Activated CD8-positive, alpha-beta T cell treated with anti-CD3 and anti-CD28 coated beads for 36 hours (primary cell): ENCODE data around the gene DSC1. TPM values are rescaled to one million over a fixed set of nuclear protein-coding genes. Genes with fewer than 3 reads are reported as not detected.

ENCODE experiments used
- ATAC-seq: fragments of 200-7000 bp; cut with Tn5 transposase; one replicate; pipeline ENCODE4 v1.10.0; 2021; ENCODE audit warnings: mild to moderate bottlenecking, moderate library complexity
- CTCF ChIA-PET: fragments of 350-600 bp; sonication (Branson Sonifier 250); formaldehyde crosslinking; loops from one replicate; lab custom pipeline; 2021; ENCODE audit warnings: antibody characterized with exemption; lab: Charles Lee
- POLR2A ChIA-PET: fragments of 350-600 bp; sonication (Branson Sonifier 250); formaldehyde crosslinking; loops from one replicate; lab custom pipeline; 2021; ENCODE audit warnings: antibody characterized with exemption; lab: Charles Lee
- DNase-seq: peaks from one replicate; pipeline ENCODE4 v3.0.0-alpha.2; 2020
- H3K27ac Mint-ChIP-seq: one replicate; pipeline ENCODE4 v1.8.0; 2021; ENCODE audit warnings: mild to moderate bottlenecking, mixed read lengths
- H3K27me3 Mint-ChIP-seq: one replicate; pipeline ENCODE4 v1.8.0; 2021; ENCODE audit warnings: mixed read lengths
- H3K36me3 Mint-ChIP-seq: one replicate; pipeline ENCODE4 v1.8.0; 2021; ENCODE audit warnings: low read depth, mixed read lengths
- H3K4me1 Mint-ChIP-seq: one replicate; pipeline ENCODE4 v1.8.0; 2021; ENCODE audit warnings: low read depth, mixed read lengths
- H3K4me3 Mint-ChIP-seq: one replicate; pipeline ENCODE4 v1.8.0; 2021; ENCODE audit warnings: mild to moderate bottlenecking, moderate library complexity, mixed read lengths
- H3K9me3 Mint-ChIP-seq: one replicate; pipeline ENCODE4 v1.8.0; 2021; ENCODE audit warnings: mixed read lengths
- intact Hi-C: fragments of 100-400 bp; cut with micrococcal nuclease; formaldehyde crosslinking; loops from one replicate; pipeline ENCODE4 v1.10.0; 2022
- total RNA-seq, 2 experiments: library from RNA; stranded (reverse); gene quantifications; one replicate each; pipeline ENCODE4 v1.2.3, GENCODE V29; 2021
- TF ChIP-seq, protein P1 (sequence below): fragments of 200-600 bp; IDR thresholded peaks from one replicate; pipeline ENCODE4 v1.8.0; 2022; ENCODE audit warnings: antibody characterized with exemption, mild to moderate bottlenecking

DSC1 gene
- total RNA-seq, 2 experiments from 2014 or later: 0.16 to 0.23 TPM

DNA sequence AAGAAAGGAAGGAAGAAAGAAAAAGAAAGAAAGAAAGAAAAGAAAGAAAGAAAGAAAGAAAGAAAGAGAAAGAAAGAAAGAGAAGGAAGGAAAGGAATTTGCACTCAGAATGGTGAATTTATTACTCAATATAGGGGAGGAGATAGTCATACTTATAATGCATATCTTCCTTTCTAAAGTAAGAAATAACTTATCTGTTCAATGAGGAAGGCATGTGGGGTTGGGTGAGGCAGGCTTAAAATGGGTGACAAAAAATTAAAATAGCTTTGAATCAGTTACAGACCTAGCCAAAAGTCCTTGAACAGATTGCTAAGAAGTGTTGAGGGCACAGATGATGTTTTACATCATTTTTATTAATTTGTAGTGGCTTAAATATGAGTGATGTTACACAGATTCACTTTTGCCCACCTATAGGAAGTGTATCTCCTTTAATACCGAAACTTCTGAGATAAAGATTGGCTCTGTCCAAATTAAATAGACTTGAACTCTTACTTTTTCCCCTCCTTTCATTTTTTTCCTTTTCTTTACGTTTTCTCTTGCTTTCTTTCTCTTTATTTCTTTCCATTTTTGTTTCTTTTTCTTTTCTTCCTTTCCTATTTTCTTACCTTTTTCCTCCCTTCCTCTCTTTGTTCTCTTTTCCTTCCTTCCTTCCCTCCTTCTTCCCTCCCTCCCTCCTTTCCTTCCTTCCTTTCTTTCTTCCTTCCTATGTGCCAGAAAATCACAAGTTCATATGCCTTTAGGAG, 45.6 kb downstream of the DSC1 start:
- CTCF ChIA-PET: interaction anchor here (1.1 kb wide), 1 partner anchor 13 kb away, joined by 3 read pairs; no protein-coding TSS in a partner anchor
- no peaks in the 10 kb centered on the region for H3K27me3 Mint-ChIP-seq
- TF ChIP-seq, protein P1, sequence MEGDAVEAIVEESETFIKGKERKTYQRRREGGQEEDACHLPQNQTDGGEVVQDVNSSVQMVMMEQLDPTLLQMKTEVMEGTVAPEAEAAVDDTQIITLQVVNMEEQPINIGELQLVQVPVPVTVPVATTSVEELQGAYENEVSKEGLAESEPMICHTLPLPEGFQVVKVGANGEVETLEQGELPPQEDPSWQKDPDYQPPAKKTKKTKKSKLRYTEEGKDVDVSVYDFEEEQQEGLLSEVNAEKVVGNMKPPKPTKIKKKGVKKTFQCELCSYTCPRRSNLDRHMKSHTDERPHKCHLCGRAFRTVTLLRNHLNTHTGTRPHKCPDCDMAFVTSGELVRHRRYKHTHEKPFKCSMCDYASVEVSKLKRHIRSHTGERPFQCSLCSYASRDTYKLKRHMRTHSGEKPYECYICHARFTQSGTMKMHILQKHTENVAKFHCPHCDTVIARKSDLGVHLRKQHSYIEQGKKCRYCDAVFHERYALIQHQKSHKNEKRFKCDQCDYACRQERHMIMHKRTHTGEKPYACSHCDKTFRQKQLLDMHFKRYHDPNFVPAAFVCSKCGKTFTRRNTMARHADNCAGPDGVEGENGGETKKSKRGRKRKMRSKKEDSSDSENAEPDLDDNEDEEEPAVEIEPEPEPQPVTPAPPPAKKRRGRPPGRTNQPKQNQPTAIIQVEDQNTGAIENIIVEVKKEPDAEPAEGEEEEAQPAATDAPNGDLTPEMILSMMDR: no peak
- ATAC-seq: no peak
- H3K9me3 Mint-ChIP-seq: peaks cover 3% of the 10 kb centered on the region
- POLR2A ChIA-PET: no interaction called here
- no peak overlapping the region for H3K4me3 Mint-ChIP-seq
- no peaks in the 10 kb centered on the region for H3K4me1 Mint-ChIP-seq
- no peak for DNase-seq
- no peaks in the 10 kb centered on the region for H3K36me3 Mint-ChIP-seq
- no peak overlapping the region for H3K27ac Mint-ChIP-seq
- intact Hi-C loops: no loop called here

DNA sequence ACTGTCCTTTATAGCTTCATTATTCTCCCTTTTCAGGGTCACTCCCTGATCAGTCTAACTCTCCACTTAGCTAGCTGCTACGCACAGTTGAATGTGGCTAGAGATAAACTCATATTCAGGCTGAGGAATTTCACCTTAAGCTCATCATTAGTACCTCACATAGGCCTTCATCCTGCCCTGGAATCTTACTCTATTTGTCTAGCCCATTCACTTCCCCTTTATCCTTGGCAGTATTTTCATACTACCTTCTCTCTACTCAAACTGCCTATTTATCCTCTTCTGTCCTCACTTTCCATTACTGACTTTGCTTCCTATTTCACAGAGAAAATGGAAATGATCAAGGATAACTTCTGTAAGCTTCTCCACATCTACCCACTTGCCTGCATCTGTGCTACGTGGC, 49.9 kb downstream of the DSC1 start:
- peaks cover 3% of the 10 kb centered on the region for H3K9me3 Mint-ChIP-seq
- H3K4me3 Mint-ChIP-seq: no peak overlapping the region
- no peaks in the 10 kb centered on the region for H3K36me3 Mint-ChIP-seq
- ChIA-PET POLR2A (interaction anchor here (0.7 kb wide), 1 partner anchor 444 kb away, joined by 3 read pairs; no protein-coding TSS in a partner anchor), CTCF (interaction anchor here (1.0 kb wide), 1 partner anchor 8 kb away, joined by 3 read pairs; no protein-coding TSS in a partner anchor)
- no peaks in the 10 kb centered on the region for H3K4me1 Mint-ChIP-seq
- H3K27me3 Mint-ChIP-seq: no peaks in the 10 kb centered on the region
- no peak for ATAC-seq
- intact Hi-C loops: no loop called here
- no peak overlapping the region for H3K27ac Mint-ChIP-seq
- no peak for DNase-seq
- TF ChIP-seq, protein P1: no peak

DNA sequence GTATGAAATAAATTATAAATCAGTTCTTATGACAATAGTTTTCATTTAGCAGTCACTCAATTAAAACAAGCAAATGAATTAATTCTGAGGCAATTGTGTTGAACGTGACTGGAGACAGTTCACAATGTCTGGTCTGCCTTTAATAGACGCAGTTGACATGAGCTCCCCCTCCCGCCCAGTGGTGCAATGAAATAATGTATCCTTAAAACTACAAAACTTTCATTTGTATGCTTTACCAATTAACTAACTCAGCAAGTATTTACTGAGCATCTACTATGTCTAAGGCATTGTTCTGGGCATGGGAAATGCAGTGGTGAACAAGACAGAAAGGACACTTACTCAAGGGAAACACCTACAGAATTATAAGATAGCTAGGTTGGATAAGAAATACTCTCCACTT, 56.9 kb downstream of the DSC1 start:
- ATAC-seq: no peak
- H3K4me1 Mint-ChIP-seq: no peaks in the 10 kb centered on the region
- no peak for DNase-seq
- intact Hi-C loops: no loop called here
- TF ChIP-seq, protein P1: no peak
- POLR2A ChIA-PET: no interaction called here
- peaks cover 1% of the 10 kb centered on the region for H3K36me3 Mint-ChIP-seq
- H3K27me3 Mint-ChIP-seq: peaks cover 9% of the 10 kb centered on the region
- H3K27ac Mint-ChIP-seq: no peak overlapping the region
- no peaks in the 10 kb centered on the region for H3K9me3 Mint-ChIP-seq
- CTCF ChIA-PET: interaction anchor here (0.7 kb wide), 1 partner anchor 625 kb away, joined by 3 read pairs; no protein-coding TSS in a partner anchor
- no peak overlapping the region for H3K4me3 Mint-ChIP-seq

DNA sequence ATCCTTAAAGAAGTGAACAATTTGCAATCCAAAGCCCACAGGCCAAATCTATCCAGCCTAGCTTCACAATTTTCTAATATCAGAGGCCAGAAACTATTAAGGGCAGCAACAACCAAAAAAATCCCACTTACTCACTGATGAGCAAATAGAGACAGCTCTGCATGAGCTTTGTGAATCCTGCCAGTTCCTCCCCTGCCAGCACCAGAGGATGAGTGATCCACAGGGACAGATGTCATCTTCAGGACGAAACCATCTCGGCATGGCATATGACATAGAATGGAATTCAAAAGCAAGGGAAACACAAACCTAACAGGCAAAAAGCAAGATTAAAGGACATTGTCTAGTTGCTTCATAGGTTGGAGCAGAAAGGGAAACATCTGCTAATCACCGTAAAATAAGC, 58.2 kb downstream of the DSC1 start:
- H3K36me3 Mint-ChIP-seq: peaks cover 1% of the 10 kb centered on the region
- H3K27ac Mint-ChIP-seq: no peak overlapping the region
- H3K27me3 Mint-ChIP-seq: peaks cover 14% of the 10 kb centered on the region
- H3K4me1 Mint-ChIP-seq: no peaks in the 10 kb centered on the region
- DNase-seq (no peak), ATAC-seq (no peak)
- ChIA-PET CTCF (interaction anchor here (1.3 kb wide), 1 partner anchor 12 kb away, joined by 3 read pairs; no protein-coding TSS in a partner anchor), POLR2A (no interaction called here)
- TF ChIP-seq, protein P1: no peak
- H3K4me3 Mint-ChIP-seq: no peak overlapping the region
- no peaks in the 10 kb centered on the region for H3K9me3 Mint-ChIP-seq
- intact Hi-C loops: no loop called here

DNA sequence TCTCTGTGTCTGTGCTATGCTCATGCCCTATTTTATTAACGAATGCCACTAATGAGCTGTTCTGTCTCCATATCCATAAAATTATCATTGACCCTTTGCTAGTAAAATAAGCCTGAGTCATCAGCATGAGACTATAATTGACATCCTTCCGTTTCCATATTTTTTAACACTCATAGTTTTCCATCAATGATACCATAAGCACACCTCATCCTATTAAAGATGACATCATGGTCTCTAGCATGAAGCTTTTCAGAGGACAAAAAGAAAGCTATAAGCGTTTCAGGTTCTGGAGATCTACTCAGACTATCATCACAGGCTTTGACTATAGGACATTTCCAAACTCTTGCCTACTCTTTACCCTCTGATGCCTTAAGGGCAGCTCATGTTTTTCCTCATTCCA, 59.2 kb downstream of the DSC1 start:
- ATAC-seq (no peak), DNase-seq (no peak)
- intact Hi-C loops: no loop called here
- CTCF ChIA-PET: interaction anchor here (1.3 kb wide), 1 partner anchor 13 kb away, joined by 3 read pairs; no protein-coding TSS in a partner anchor
- peaks cover 17% of the 10 kb centered on the region for H3K27me3 Mint-ChIP-seq
- POLR2A ChIA-PET: no interaction called here
- H3K4me1 Mint-ChIP-seq: no peaks in the 10 kb centered on the region
- TF ChIP-seq, protein P1: no peak
- H3K4me3 Mint-ChIP-seq: no peak overlapping the region
- peaks cover 1% of the 10 kb centered on the region for H3K36me3 Mint-ChIP-seq
- no peak overlapping the region for H3K27ac Mint-ChIP-seq
- H3K9me3 Mint-ChIP-seq: no peaks in the 10 kb centered on the region
